Gastroesophageal sphincter (tissue), 4 donors: ENCODE data around the gene MOAP1. TPM values are rescaled to one million over a fixed set of nuclear protein-coding genes. Genes with fewer than 3 reads are reported as not detected.
"Not testable (repeated sequence)": the region's sequence is repeated elsewhere in the genome, so short reads cannot be mapped to it uniquely, and the experiment has no call there.

Experiments
- ATAC-seq: fragments of 150-250 bp; one replicate; pipeline ENCODE4 v1.9.1; 2016; ENCODE audit warnings: mild to moderate bottlenecking, moderate library complexity
- H3K27ac ChIP-seq, 4 donors: fragments of 200-600 bp; sonication (generic) in 3 of 4; 1 replicate in 3 of 4; 2 replicates in 1 of 4; pipeline ENCODE4 v1.5.1; 2016 to 2019
- H3K27me3 ChIP-seq: fragments of 200-600 bp; sonication (generic); one replicate; pipeline ENCODE4 v1.5.1; 2019
- H3K36me3 ChIP-seq, 2 donors: fragments of 200-600 bp; sonication (generic); one replicate each; pipeline ENCODE4 v1.5.1; 2019; ENCODE audit warnings: control low read depth in 1 of 2
- H3K4me1 ChIP-seq, 3 donors: fragments of 200-600 bp; sonication (generic); 1 replicate in 2 of 3; 2 replicates in 1 of 3; pipeline ENCODE4 v1.5.1; 2016 to 2019; ENCODE audit warnings: control low read depth in 2 of 3
- H3K4me3 ChIP-seq, 2 donors: fragments of 200-600 bp; sonication (generic); one replicate each; pipeline ENCODE4 v1.5.1; 2019; ENCODE audit warnings: mild to moderate bottlenecking in 1 of 2, moderate library complexity in 1 of 2
- H3K9me3 ChIP-seq, 3 donors: fragments of 200-600 bp; sonication (generic); one replicate each; pipeline ENCODE4 v1.5.1; 2017 to 2019; ENCODE audit warnings: control low read depth in 2 of 3
- CTCF ChIP-seq, 4 experiments: fragments of 200-600 bp in 2 of 4; fragments of 450-650 bp in 2 of 4; sonication (generic) in 1 of 4; IDR thresholded peaks; one replicate each; pipeline ENCODE4 v1.5.1; 2017 to 2019; ENCODE audit warnings: antibody characterized with exemption in 4 of 4, mild to moderate bottlenecking in 2 of 4, moderate library complexity in 2 of 4
- EP300 ChIP-seq: sonication (generic); formaldehyde crosslinking; IDR thresholded peaks from one replicate; pipeline ENCODE4 v1.6.1; 2017; ENCODE audit warnings: antibody characterized with exemption, mild to moderate bottlenecking
- POLR2A ChIP-seq, 2 donors: fragments of 450-650 bp; IDR thresholded peaks; one replicate each; pipeline ENCODE4 v1.6.1; 2017; ENCODE audit warnings: antibody characterized with exemption in 2 of 2, mild to moderate bottlenecking in 2 of 2, moderate library complexity in 1 of 2
- POLR2AphosphoS5 ChIP-seq: sonication (generic); formaldehyde crosslinking; IDR thresholded peaks from one replicate; pipeline ENCODE4 v1.6.1; 2017; ENCODE audit warnings: antibody characterized with exemption
- WGBS, 2 donors: methylation state at CpG; one replicate each; pipeline ENCODE4 v1.1.5; 2018; ENCODE audit warnings: low coverage in 1 of 2; 5-methylcytosine and 5-hydroxymethylcytosine counted together
- total RNA-seq, 4 donors: library from RNA; depleted of rRNA; stranded (reverse); fragments of >200 nt; gene quantifications; one replicate each; pipeline ENCODE4 v1.1.0, GENCODE V29; 2016

Gene MOAP1
- total RNA-seq, 4 donors from 2014 or later: 70.1 to 80.6 (median 72.6) TPM

GRCh38 chr14:93137864-93138263, 46.8 kb downstream of the MOAP1 start:
- Histone ChIP-seq H3K4me1 (peaks cover 0 to 17% (median 0%) of the 10 kb centered on the region in 3 donors), H3K27ac (no peak overlapping the region), H3K4me3 (no peak overlapping the region), H3K36me3 (no peaks in the 10 kb centered on the region), H3K9me3 (no peaks in the 10 kb centered on the region), H3K27me3 (no peaks in the 10 kb centered on the region)
- WGBS, 2 donors: 0% methylated on average over 1 of the region's 17 CpGs; no CpG with 5 or more reads in 1 of the 2 donors
- no peak for TF ChIP-seq EP300
- no peak for TF ChIP-seq POLR2AphosphoS5
- TF ChIP-seq POLR2A (IDR thresholded peaks at IDR 0.05): no peak
- TF ChIP-seq CTCF (IDR thresholded peaks at IDR 0.05): peak in 2 of 4 experiments; percentile 41 to 43
- peak; percentile 54 for ATAC-seq

- H3K9me3 ChIP-seq, H3K27ac ChIP-seq, ATAC-seq, H3K27me3 ChIP-seq, H3K4me3 ChIP-seq, H3K36me3 ChIP-seq: not testable (repeated sequence)
- H3K4me1 ChIP-seq: peaks cover 0 to 22% (median 0%) of the 10 kb centered on the region in 3 donors
- 40 to 100% methylated on average over 2 of the region's 13 CpGs for WGBS, 2 donors
Measured at GRCh38 chr14:93136508-93136907, 48.2 kb downstream of the MOAP1 start.

GRCh38 chr14:93136009-93136408, 48.7 kb downstream of the MOAP1 start:
- Histone ChIP-seq H3K4me1 (peaks cover 0 to 22% (median 0%) of the 10 kb centered on the region in 3 donors), H3K27me3 (no peaks in the 10 kb centered on the region), H3K36me3 (no peaks in the 10 kb centered on the region), H3K9me3 (no peaks in the 10 kb centered on the region), H3K4me3 (no peak overlapping the region), H3K27ac (no peak overlapping the region)
- 67% methylated on average over 5 of the region's 8 CpGs; no CpG with 5 or more reads in 1 of the 2 donors for WGBS, 2 donors
- TF ChIP-seq POLR2AphosphoS5 (no peak), EP300 (no peak), CTCF (IDR thresholded peaks at IDR 0.05) (no peak), POLR2A (IDR thresholded peaks at IDR 0.05) (no peak)
- ATAC-seq: no peak

- Histone ChIP-seq H3K27ac (no peak overlapping the region), H3K27me3 (no peaks in the 10 kb centered on the region), H3K36me3 (no peaks in the 10 kb centered on the region), H3K9me3 (no peaks in the 10 kb centered on the region), H3K4me3 (no peak overlapping the region), H3K4me1 (peaks cover 0 to 22% (median 0%) of the 10 kb centered on the region in 3 donors)
- no peak for ATAC-seq
- WGBS, 2 donors: 83 to 100% methylated on average over 1 of the region's 5 CpGs
- TF ChIP-seq CTCF (IDR thresholded peaks at IDR 0.05) (no peak), POLR2AphosphoS5 (no peak), POLR2A (IDR thresholded peaks at IDR 0.05) (no peak), EP300 (no peak)
Measured at GRCh38 chr14:93135399-93135798, 49.3 kb downstream of the MOAP1 start.

- Histone ChIP-seq H3K9me3 (no peaks in the 10 kb centered on the region), H3K4me1 (peaks cover 0 to 22% (median 0%) of the 10 kb centered on the region in 3 donors), H3K4me3 (no peak overlapping the region), H3K27me3 (no peaks in the 10 kb centered on the region), H3K36me3 (no peaks in the 10 kb centered on the region), H3K27ac (peak overlapping the region in 3 of 4 donors; percentile 9 to 39 (median 17))
- 34 to 57% methylated on average over 6 of the region's 8 CpGs for WGBS, 2 donors
- TF ChIP-seq EP300 (no peak), POLR2A (IDR thresholded peaks at IDR 0.05) (no peak), POLR2AphosphoS5 (peak; percentile 56)
- peak; percentile 69 for ATAC-seq
Measured at GRCh38 chr14:93133464-93133863, 51.2 kb downstream of the MOAP1 start.

GRCh38 chr14:93132472-93133065, 52.1 kb downstream of the MOAP1 start:
- H3K36me3 ChIP-seq: no peaks in the 10 kb centered on the region
- no peak for ATAC-seq
- peaks cover 0 to 14% (median 0%) of the 10 kb centered on the region in 3 donors for H3K4me1 ChIP-seq
- peak in 3 of 4 experiments; percentile 15 to 52 (median 29) for TF ChIP-seq CTCF (IDR thresholded peaks at IDR 0.05)
- no peak for TF ChIP-seq POLR2AphosphoS5
- no peak for TF ChIP-seq POLR2A (IDR thresholded peaks at IDR 0.05)
- no peaks in the 10 kb centered on the region for H3K27me3 ChIP-seq
- peak overlapping the region in 3 of 4 donors; percentile 9 to 39 (median 17) for H3K27ac ChIP-seq
- no peaks in the 10 kb centered on the region for H3K9me3 ChIP-seq
- WGBS, 2 donors: 40 to 67% methylated on average over 4 to 8 of the region's 8 CpGs
- H3K4me3 ChIP-seq: no peak overlapping the region
